Nephron (organoid): Measurements from ENCODE around the gene ERC1.

ENCODE experiments used
- H3K27ac Mint-ChIP-seq, 3 experiments: 2 replicates each; pipeline ENCODE4 v1.8.0; 2020; ENCODE audit warnings: mixed read lengths in 3 of 3, mild to moderate bottlenecking in 2 of 3, moderate library complexity in 1 of 3
- H3K27me3 Mint-ChIP-seq: 2 replicates; pipeline ENCODE4 v1.8.0; 2021; ENCODE audit warnings: low read depth, mild to moderate bottlenecking, moderate library complexity, mixed read lengths
- H3K36me3 Mint-ChIP-seq: 2 replicates; pipeline ENCODE4 v1.8.0; 2020; ENCODE audit warnings: low read depth, mixed read lengths
- H3K4me1 Mint-ChIP-seq: 2 replicates; pipeline ENCODE4 v1.8.0; 2020; ENCODE audit warnings: mixed read lengths
- H3K4me3 Mint-ChIP-seq, 3 experiments: 2 replicates each; pipeline ENCODE4 v1.8.0; 2020; ENCODE audit warnings: mild to moderate bottlenecking in 3 of 3, mixed read lengths in 3 of 3, moderate library complexity in 2 of 3
- H3K9me3 Mint-ChIP-seq: 2 replicates; pipeline ENCODE4 v1.8.0; 2020; ENCODE audit warnings: mixed read lengths
- TF ChIP-seq, protein P1 (sequence below), 3 experiments: fragments of 200-600 bp; sonication (generic); IDR thresholded peaks; one replicate each; pipeline ENCODE4 v1.5.0; 2021; ENCODE audit warnings: antibody characterized with exemption in 3 of 3; ENCODE audit not compliant: unreplicated experiment in 3 of 3

Gene ERC1

DNA sequence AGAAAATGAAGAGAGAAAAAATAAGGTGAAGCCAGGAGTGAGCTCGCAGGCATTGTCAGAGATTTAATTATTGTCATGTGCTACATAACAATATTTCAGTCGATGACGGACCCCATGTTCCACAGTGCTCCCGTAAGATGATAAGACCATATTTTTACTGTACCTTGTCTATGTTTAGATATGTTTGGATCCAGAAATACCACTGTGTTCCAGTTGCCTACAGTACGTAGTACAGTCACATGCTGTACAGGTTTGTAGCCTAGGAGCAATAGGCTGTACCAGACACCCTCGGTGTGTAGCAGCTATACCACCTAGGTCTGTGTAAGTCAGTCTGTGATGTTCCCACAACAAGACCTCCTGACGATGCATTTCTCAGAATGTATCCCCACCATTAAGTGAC is 465.9 kb downstream of the ERC1 start:
- no peak overlapping the region for H3K27ac Mint-ChIP-seq
- no peaks in the 10 kb centered on the region for H3K4me1 Mint-ChIP-seq
- no peaks in the 10 kb centered on the region for H3K27me3 Mint-ChIP-seq
- H3K36me3 Mint-ChIP-seq = peaks cover 41% of the 10 kb centered on the region
- H3K4me3 Mint-ChIP-seq = no peak overlapping the region
- TF ChIP-seq, protein P1, sequence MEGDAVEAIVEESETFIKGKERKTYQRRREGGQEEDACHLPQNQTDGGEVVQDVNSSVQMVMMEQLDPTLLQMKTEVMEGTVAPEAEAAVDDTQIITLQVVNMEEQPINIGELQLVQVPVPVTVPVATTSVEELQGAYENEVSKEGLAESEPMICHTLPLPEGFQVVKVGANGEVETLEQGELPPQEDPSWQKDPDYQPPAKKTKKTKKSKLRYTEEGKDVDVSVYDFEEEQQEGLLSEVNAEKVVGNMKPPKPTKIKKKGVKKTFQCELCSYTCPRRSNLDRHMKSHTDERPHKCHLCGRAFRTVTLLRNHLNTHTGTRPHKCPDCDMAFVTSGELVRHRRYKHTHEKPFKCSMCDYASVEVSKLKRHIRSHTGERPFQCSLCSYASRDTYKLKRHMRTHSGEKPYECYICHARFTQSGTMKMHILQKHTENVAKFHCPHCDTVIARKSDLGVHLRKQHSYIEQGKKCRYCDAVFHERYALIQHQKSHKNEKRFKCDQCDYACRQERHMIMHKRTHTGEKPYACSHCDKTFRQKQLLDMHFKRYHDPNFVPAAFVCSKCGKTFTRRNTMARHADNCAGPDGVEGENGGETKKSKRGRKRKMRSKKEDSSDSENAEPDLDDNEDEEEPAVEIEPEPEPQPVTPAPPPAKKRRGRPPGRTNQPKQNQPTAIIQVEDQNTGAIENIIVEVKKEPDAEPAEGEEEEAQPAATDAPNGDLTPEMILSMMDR (IDR thresholded peaks at IDR 0.05; ENCODE audit: unreplicated experiment in 3 of 3) = no peak
- peaks cover 9% of the 10 kb centered on the region for H3K9me3 Mint-ChIP-seq

DNA sequence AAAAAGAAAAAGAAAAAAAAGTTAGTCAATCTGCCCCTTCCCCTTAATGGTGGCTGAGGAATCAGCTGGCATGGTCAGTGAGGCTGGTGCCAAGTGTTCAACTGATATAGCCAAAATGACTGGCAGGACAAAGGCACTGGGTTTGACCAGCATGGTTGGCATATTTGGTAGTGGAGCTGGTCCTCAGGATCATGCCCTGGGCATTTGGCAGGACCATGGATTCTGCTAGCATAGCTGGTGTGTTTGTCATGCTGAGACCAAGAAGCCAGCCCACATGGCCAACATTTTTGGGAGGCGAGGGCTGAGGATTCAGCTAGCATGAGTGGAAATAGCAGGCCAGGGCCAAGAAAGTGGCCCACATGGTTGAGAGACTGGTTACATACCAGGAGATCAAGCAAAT is 466.9 kb downstream of the ERC1 start:
- H3K27me3 Mint-ChIP-seq = no peaks in the 10 kb centered on the region
- H3K9me3 Mint-ChIP-seq = peaks cover 3% of the 10 kb centered on the region
- TF ChIP-seq, protein P1 (IDR thresholded peaks at IDR 0.05; ENCODE audit: unreplicated experiment in 3 of 3) = no peak
- peaks cover under 1% of the 10 kb centered on the region for H3K4me1 Mint-ChIP-seq
- no peak overlapping the region for H3K4me3 Mint-ChIP-seq
- no peak overlapping the region for H3K27ac Mint-ChIP-seq
- peaks cover 31% of the 10 kb centered on the region for H3K36me3 Mint-ChIP-seq

DNA sequence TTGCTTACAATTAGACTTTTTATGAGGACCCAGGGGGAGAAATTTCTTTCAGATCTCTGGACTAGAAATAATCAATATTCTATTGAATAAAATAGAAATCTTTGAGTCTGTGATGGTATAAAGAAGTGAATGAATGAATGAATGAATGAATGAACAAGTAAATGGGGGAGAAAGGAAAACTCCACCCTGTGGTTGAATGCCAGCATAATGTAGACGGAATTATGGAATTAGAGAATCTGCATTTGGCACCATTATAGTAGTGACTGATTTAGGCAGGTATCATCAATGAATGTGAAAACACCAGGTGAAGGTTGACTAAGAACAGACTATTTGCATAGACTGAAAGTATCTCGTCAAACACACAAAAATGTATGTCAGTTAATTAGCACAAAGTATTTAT is 468.3 kb downstream of the ERC1 start:
- Mint-ChIP-seq H3K27ac (no peak overlapping the region), H3K27me3 (no peaks in the 10 kb centered on the region), H3K36me3 (peaks cover 24% of the 10 kb centered on the region), H3K4me3 (no peak overlapping the region), H3K9me3 (peaks cover 6% of the 10 kb centered on the region), H3K4me1 (peaks cover 15% of the 10 kb centered on the region)
- TF ChIP-seq, protein P1 (IDR thresholded peaks at IDR 0.05; ENCODE audit: unreplicated experiment in 3 of 3) = no peak

DNA sequence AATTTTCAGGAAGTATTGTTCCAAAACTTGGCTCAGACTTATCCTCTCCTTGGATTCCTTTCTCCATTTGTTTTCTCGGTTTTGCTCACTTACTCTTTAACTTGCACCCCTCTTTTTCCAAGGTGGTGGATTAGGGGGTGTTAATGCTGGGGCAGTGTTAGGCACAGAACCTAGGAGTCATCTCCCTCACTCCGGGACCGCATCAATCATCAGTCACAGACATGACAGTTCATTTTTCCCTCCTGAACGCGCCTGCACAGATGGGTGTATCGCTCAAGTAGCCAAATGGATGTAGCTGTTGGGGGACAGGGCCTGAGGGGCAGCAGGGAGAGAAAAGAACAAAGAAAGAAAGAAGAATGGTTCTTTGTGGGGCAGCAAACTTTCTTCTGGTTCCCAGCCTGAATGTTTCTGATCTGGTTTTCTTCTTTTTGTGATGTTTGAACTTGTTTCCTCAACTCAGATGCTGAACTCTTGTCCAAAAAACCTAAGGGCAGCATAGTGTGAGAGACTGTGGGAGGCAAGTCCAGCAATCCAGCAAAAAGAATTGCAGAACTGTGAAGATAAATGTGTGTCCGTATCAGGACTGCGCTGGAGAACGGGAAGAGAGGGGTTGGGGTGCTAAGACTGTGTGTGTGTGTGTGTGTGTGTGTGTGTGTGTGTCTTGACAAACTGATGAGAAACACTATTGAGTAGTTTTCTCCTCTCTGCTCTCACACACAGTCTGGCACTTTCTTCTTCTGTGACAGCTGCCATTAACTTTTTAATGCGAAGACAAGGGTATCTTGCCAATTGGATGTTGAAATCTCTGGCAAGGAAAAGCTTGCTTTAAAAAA is 472.3 kb downstream of the ERC1 start:
- Mint-ChIP-seq H3K27ac (peak overlapping the region; percentile 75 to 87 (median 85)), H3K4me3 (peak overlapping the region in 1 of 3 experiments; percentile 38), H3K36me3 (peaks cover 25% of the 10 kb centered on the region), H3K4me1 (peaks cover 40% of the 10 kb centered on the region), H3K9me3 (peaks cover 6% of the 10 kb centered on the region), H3K27me3 (no peaks in the 10 kb centered on the region)
- TF ChIP-seq, protein P1 (IDR thresholded peaks at IDR 0.05; ENCODE audit: unreplicated experiment in 3 of 3) = no peak

DNA sequence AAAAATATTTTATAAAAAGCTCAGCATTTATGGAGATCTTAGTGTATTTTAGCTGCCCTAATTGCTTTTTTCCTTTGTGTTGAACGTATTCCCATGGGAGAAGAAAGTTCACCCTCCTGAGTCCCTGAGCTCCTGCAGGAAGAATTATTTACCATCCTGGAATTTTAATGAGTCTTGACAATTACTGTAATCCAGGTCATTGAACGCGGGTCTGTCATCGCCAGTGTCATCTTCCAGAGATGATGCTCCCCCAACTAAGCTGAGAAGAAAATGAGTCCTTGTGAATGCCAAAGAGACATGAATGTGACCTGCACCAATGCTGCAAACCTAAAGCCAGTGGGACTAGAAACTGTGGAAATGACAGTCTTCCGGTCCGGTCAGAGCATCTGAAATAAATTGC is 473.9 kb downstream of the ERC1 start:
- H3K4me3 Mint-ChIP-seq = no peak overlapping the region
- peaks cover 14% of the 10 kb centered on the region for H3K36me3 Mint-ChIP-seq
- TF ChIP-seq, protein P1 (IDR thresholded peaks at IDR 0.05; ENCODE audit: unreplicated experiment in 3 of 3) = no peak
- peak overlapping the region; percentile 43 to 90 (median 86) for H3K27ac Mint-ChIP-seq
- peaks cover 6% of the 10 kb centered on the region for H3K9me3 Mint-ChIP-seq
- peaks cover 55% of the 10 kb centered on the region for H3K4me1 Mint-ChIP-seq
- no peaks in the 10 kb centered on the region for H3K27me3 Mint-ChIP-seq

DNA sequence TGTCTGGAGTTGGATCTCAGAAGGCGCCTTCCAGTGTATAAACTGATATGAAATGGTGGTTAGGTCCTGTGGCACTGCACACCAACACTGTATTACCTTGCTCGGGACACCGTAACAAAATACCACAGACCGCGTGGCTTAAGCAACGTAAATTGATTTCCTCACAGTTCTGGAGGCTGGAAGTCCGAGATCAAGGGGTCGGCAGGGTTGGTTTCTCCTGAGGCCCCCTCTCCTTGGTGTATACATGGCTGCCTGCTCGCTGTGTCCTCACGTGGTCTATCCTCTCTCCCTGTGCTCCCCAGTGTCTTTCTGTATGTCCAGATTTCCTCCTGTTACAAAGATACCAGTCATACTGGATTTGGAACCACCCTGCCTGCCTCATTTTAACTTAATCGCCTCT is 475.0 kb downstream of the ERC1 start:
- Mint-ChIP-seq H3K9me3 (peaks cover 3% of the 10 kb centered on the region), H3K27ac (peak overlapping the region; percentile 72 to 90 (median 86)), H3K4me1 (peaks cover 65% of the 10 kb centered on the region), H3K27me3 (no peaks in the 10 kb centered on the region), H3K36me3 (peaks cover 7% of the 10 kb centered on the region), H3K4me3 (no peak overlapping the region)
- TF ChIP-seq, protein P1 (IDR thresholded peaks at IDR 0.05; ENCODE audit: unreplicated experiment in 3 of 3) = no peak
